Natural killer cell (primary cell): ENCODE measurements around the gene RBM10. TPM values are rescaled to one million over a fixed set of nuclear protein-coding genes. Genes with fewer than 3 reads are reported as not detected.
A peak's percentile ranks its signal among the peaks of the same experiment; 100 is the strongest.

Experiments
- ATAC-seq, 3 donors: fragments of 150-1000 bp in 2 of 3; fragments of 200-7000 bp in 1 of 3; cut with Tn5 transposase; 1 replicate in 1 of 3; 2 replicates in 2 of 3; pipeline ENCODE4 v1.10.0; 2021; ENCODE audit warnings: mild to moderate bottlenecking in 2 of 3, moderate library complexity in 2 of 3
- DNase-seq, 2 donors: peaks; one replicate each; pipeline versions ENCODE4 v3.0.0 to v3.0.0-alpha.2; 2013 to 2021; ENCODE audit warnings: mixed read lengths in 1 of 2
- H3K27ac ChIP-seq: one replicate; pipeline ENCODE4 v1.5.1; 2013; ENCODE audit warnings: mild to moderate bottlenecking, low read length
- H3K27me3 ChIP-seq: one replicate; pipeline ENCODE4 v1.6.1; 2013; ENCODE audit warnings: low read length; ENCODE audit not compliant: control insufficient read depth, insufficient read depth
- H3K36me3 ChIP-seq: one replicate; pipeline ENCODE4 v1.6.1; 2013; ENCODE audit warnings: low read length; ENCODE audit not compliant: control insufficient read depth, insufficient read depth
- H3K4me1 ChIP-seq: one replicate; pipeline ENCODE4 v1.6.1; 2013; ENCODE audit warnings: low read length; ENCODE audit not compliant: control insufficient read depth, insufficient read depth
- H3K4me3 ChIP-seq: one replicate; pipeline ENCODE4 v1.5.1; 2013; ENCODE audit warnings: low read length
- H3K9me3 ChIP-seq: one replicate; pipeline ENCODE4 v1.6.1; 2013; ENCODE audit warnings: low read length; ENCODE audit not compliant: control insufficient read depth, insufficient read depth
- H3K27ac Mint-ChIP-seq, 2 donors: one replicate each; pipeline ENCODE4 v1.8.0; 2022; ENCODE audit warnings: mild to moderate bottlenecking in 2 of 2, mixed read lengths in 2 of 2, moderate library complexity in 1 of 2
- H3K27me3 Mint-ChIP-seq, 2 donors: one replicate each; pipeline ENCODE4 v1.8.0; 2022; ENCODE audit warnings: low read depth in 2 of 2, mixed read lengths in 2 of 2
- H3K36me3 Mint-ChIP-seq: one replicate; pipeline ENCODE4 v1.8.0; 2022; ENCODE audit warnings: mixed read lengths
- H3K4me1 Mint-ChIP-seq, 2 donors: one replicate each; pipeline ENCODE4 v1.8.0; 2022; ENCODE audit warnings: mixed read lengths in 2 of 2
- H3K4me3 Mint-ChIP-seq: one replicate; pipeline ENCODE4 v1.8.0; 2022; ENCODE audit warnings: mild to moderate bottlenecking, moderate library complexity, mixed read lengths
- H3K9me3 Mint-ChIP-seq, 2 donors: one replicate each; pipeline ENCODE4 v1.8.0; 2022; ENCODE audit warnings: mixed read lengths in 2 of 2
- CTCF ChIP-seq: fragments of 200-600 bp; IDR thresholded peaks from one replicate; pipeline ENCODE4 v1.8.0; 2022; ENCODE audit warnings: antibody characterized with exemption
- WGBS: methylation state at CpG from one replicate; pipeline ENCODE4 v1.1.7; 2013; ENCODE audit warnings: missing lambda C conversion rate; ENCODE audit not compliant: insufficient coverage; 5-methylcytosine and 5-hydroxymethylcytosine counted together
- intact Hi-C: fragments of 100-400 bp; cut with micrococcal nuclease; formaldehyde crosslinking; loops from one replicate; pipeline ENCODE4 v1.14.2; 2022
- total RNA-seq, 4 donors: library from RNA; stranded (reverse); fragments of 120-200 nt in 1 of 4; gene quantifications; one replicate each; pipeline versions ENCODE4 v1.2.3 to v1.2.4, GENCODE V29; 2013 to 2022

Gene RBM10
- total RNA-seq, 3 donors from 2014 or later (not counting 1 experiment from before 2014, with no cell fraction given): 37.5 to 43.7 (median 39.4) TPM

DNA sequence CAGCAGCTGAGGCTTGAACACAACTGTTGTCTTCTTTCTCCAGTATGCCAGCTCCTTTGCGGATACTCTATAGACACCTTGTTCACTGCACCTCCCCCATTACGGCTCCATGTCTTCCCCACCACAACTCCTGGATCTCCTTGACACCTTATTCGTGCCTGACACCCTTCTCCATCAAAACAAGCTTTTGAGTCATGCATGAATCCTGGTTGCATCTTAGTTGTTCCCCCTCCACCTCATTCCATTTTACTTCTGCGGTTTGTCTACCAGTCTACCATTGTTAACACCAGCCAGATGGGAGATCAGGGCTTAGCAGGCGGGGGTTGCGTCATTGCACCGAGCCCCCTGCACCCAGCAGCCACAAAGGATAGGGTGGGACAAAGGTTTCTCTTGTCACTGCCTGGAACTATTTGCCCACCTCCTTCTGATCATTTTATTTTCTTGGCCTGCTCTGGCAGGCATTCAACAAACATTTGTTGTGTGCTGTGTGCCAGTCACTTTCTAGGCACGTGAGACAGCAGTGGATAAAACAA lies 71.4 kb downstream of the RBM10 start:
- H3K27me3 Mint-ChIP-seq: no peaks in the 10 kb centered on the region
- ATAC-seq (no peak), DNase-seq (no peak)
- Histone ChIP-seq H3K4me1 (peaks cover 25% of the 10 kb centered on the region), H3K27ac (no peak overlapping the region), H3K9me3 (no peaks in the 10 kb centered on the region), H3K27me3 (no peaks in the 10 kb centered on the region), H3K4me3 (no peak overlapping the region), H3K36me3 (peaks cover 36% of the 10 kb centered on the region)
- peak overlapping the region; percentile 94 for H3K4me3 Mint-ChIP-seq
- H3K9me3 Mint-ChIP-seq: no peaks in the 10 kb centered on the region
- WGBS: 96% methylated on average over 8 of the region's 8 CpGs
- H3K27ac Mint-ChIP-seq: peak overlapping the region; percentile 95 to 98
- intact Hi-C loops: loop anchor here (5.0 to 10.0 kb wide), 2 partner anchors 146 to 438 kb away; partner anchors contain the start of genes ELK1 and UXT
- H3K4me1 Mint-ChIP-seq: peaks cover 32 to 42% of the 10 kb centered on the region in 2 donors
- no peaks in the 10 kb centered on the region for H3K36me3 Mint-ChIP-seq
- no peak for TF ChIP-seq CTCF

GRCh38 chrX:47217121-47217851 lies 72.3 kb downstream of the RBM10 start:
- no peaks in the 10 kb centered on the region for H3K9me3 ChIP-seq
- H3K4me1 ChIP-seq: peaks cover 25% of the 10 kb centered on the region
- Mint-ChIP-seq H3K27me3 (no peaks in the 10 kb centered on the region), H3K36me3 (no peaks in the 10 kb centered on the region), H3K4me1 (peaks cover 36 to 46% of the 10 kb centered on the region in 2 donors), H3K9me3 (no peaks in the 10 kb centered on the region), H3K4me3 (peak overlapping the region; percentile 94), H3K27ac (peak overlapping the region; percentile 95 to 98)
- DNase-seq (peak in 1 of 2 donors; percentile 57), ATAC-seq (no peak)
- WGBS: 22% methylated on average over 16 of the region's 22 CpGs
- H3K27me3 ChIP-seq: no peaks in the 10 kb centered on the region
- TF ChIP-seq CTCF: no peak
- H3K36me3 ChIP-seq: peaks cover 28% of the 10 kb centered on the region
- H3K27ac ChIP-seq: peak overlapping the region; percentile 84
- intact Hi-C loops: loop anchor here (1.0 to 10.0 kb wide), 4 partner anchors 16 to 438 kb away; partner anchors contain the start of genes ELK1, UBA1, USP11 and UXT
- peak overlapping the region; percentile 21 for H3K4me3 ChIP-seq

GRCh38 chrX:47217852-47218279 lies 72.8 kb downstream of the RBM10 start:
- Mint-ChIP-seq H3K4me3 (peak overlapping the region; percentile 94), H3K9me3 (no peaks in the 10 kb centered on the region), H3K4me1 (peaks cover 36 to 50% of the 10 kb centered on the region in 2 donors), H3K27ac (peak overlapping the region; percentile 95 to 98), H3K27me3 (no peaks in the 10 kb centered on the region), H3K36me3 (no peaks in the 10 kb centered on the region)
- no peak for TF ChIP-seq CTCF
- H3K4me1 ChIP-seq: peaks cover 25% of the 10 kb centered on the region
- peak overlapping the region; percentile 100 for H3K27ac ChIP-seq
- intact Hi-C loops: loop anchor here (1.0 to 10.0 kb wide), 4 partner anchors 15 to 437 kb away; partner anchors contain the start of genes ELK1, UBA1, USP11 and UXT
- WGBS: under 1% methylated on average over 26 of the region's 31 CpGs
- H3K9me3 ChIP-seq: no peaks in the 10 kb centered on the region
- peak; percentile 85 to 96 for DNase-seq
- peak overlapping the region; percentile 76 for H3K4me3 ChIP-seq
- H3K27me3 ChIP-seq: no peaks in the 10 kb centered on the region
- H3K36me3 ChIP-seq: peaks cover 22% of the 10 kb centered on the region
- ATAC-seq: peak; percentile 77 to 91 (median 77)
